Fibroblast of lung (primary cell): ENCODE results near the gene HOXD11.

ENCODE experiments used
- EZH2 ChIP-seq: IDR thresholded peaks from 2 replicates; pipeline ENCODE4 v1.5.1; 2012; ENCODE audit warnings: low read length, control low read depth, mild to moderate bottlenecking; ENCODE audit errors: missing control alignments
- TF ChIP-seq, protein P1 (sequence below), 2 donors: IDR thresholded peaks in 1 of 2; conservative IDR thresholded peaks in 1 of 2; 1 replicate in 1 of 2; 2 replicates in 1 of 2; pipeline ENCODE4 v1.5.1; 2011 to 2012; ENCODE audit warnings: low read length in 2 of 2, control low read depth in 1 of 2, inconsistent platforms in 1 of 2, low read depth in 1 of 2, mild to moderate bottlenecking in 1 of 2

DNA sequence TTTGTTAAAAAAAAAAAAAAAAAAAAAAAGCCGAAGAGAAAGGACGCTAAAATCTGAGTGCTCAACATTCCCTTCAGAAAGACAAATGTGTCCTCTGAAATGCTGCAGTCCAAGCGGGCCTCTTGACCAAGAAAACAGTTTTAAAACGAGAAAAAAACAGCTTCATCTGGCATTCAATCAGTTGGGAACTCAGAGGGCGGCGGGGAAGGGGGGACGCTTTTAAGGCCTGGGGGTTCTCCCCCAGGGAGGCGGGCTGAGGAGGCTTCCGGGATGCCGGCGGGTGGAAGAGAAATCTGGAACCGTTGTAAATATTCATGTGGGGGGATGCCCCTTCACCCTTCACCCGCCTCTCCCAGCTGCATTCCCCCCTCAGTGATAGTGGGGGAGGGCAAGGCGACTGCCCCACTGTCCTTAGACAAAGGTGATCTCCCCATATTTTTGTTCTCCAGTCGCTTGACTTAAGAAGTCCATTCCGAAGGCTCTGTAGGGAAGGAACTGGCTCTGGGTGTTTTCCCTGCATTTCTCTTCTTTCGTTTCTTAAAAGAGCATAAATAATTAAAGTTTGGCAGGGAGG is 3.3 kb upstream of the HOXD11 start:
- TF ChIP-seq, protein P1, sequence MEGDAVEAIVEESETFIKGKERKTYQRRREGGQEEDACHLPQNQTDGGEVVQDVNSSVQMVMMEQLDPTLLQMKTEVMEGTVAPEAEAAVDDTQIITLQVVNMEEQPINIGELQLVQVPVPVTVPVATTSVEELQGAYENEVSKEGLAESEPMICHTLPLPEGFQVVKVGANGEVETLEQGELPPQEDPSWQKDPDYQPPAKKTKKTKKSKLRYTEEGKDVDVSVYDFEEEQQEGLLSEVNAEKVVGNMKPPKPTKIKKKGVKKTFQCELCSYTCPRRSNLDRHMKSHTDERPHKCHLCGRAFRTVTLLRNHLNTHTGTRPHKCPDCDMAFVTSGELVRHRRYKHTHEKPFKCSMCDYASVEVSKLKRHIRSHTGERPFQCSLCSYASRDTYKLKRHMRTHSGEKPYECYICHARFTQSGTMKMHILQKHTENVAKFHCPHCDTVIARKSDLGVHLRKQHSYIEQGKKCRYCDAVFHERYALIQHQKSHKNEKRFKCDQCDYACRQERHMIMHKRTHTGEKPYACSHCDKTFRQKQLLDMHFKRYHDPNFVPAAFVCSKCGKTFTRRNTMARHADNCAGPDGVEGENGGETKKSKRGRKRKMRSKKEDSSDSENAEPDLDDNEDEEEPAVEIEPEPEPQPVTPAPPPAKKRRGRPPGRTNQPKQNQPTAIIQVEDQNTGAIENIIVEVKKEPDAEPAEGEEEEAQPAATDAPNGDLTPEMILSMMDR (conservative IDR thresholded peaks at IDR 0.05 in 1 of 2, IDR thresholded peaks at IDR 0.05 in 1 of 2; ENCODE audit: low read depth in 1 of 2, low read length in 2 of 2), result no peak
- TF ChIP-seq EZH2, result no peak
